ENCODE data around the gene PDPK1.
"Not testable (repeated sequence)": the region's sequence is repeated elsewhere in the genome, so short reads cannot be mapped to it uniquely, and the experiment has no call there.

PDPK1 gene

GRCh38 chr16:2587891-2588565 lies 50.2 kb downstream of the PDPK1 start:
- DNase-seq (ENCODE audit: low spot score) = no peak

DNA sequence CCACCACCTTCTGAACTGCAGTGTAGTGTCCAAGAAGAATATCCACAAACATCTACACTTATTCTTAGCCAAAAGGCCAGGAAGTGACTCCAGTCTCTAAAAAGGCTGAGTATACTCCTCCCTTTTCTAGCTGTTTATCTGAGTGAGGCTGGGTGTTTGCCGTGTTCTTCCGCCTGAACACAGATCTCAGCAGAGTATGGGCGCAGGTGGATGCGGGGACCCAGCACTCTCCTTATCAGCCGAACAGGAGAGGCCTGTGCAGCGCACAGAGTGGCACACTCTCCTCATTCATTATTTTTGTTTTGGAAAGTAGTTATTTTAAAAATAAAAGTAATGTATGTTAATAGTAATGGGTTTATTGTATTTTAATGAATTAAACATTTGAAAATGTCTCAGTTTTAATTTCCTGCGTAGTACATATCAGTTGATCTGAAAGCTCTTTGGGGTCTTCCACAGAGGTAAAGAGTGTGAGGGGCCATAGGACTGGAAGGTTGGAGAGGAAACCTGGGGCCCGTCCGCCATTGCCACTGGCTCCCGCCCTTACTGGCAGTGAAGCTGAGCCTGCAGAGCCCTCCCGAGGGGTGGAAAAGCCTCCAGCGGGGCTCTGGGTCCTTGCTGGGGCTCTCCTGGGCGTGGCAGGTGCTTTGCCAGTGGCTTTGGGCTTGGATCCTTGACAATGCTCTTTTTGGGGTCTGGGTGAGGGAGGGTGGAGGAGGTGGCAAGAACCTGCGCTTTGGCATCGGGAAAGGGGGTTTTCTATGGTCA lies 53.8 kb downstream of the PDPK1 start:
- no peak for DNase-seq (ENCODE audit: low spot score)

DNA sequence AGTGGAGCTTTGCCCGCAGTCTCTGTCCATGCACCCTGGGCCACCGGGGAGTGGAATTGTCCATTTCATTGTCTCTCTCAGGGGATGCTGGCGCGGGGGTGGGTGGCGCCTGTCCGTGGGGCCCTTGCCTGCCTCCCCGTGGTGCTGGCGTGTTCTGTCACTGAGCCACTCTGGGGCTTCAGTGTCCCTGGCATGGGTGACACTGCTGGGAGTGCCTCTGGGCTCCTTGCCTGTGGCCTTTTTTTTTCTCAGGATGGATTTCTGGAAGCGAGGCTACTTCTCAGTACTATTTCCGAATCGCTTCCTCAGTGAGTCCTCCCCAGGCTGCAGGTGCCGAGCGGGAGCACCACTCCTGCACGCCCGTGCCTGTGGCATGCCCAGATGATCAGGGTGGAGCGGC lies 55.0 kb downstream of the PDPK1 start:
- DNase-seq (ENCODE audit: low spot score) = peak; percentile 43

DNA sequence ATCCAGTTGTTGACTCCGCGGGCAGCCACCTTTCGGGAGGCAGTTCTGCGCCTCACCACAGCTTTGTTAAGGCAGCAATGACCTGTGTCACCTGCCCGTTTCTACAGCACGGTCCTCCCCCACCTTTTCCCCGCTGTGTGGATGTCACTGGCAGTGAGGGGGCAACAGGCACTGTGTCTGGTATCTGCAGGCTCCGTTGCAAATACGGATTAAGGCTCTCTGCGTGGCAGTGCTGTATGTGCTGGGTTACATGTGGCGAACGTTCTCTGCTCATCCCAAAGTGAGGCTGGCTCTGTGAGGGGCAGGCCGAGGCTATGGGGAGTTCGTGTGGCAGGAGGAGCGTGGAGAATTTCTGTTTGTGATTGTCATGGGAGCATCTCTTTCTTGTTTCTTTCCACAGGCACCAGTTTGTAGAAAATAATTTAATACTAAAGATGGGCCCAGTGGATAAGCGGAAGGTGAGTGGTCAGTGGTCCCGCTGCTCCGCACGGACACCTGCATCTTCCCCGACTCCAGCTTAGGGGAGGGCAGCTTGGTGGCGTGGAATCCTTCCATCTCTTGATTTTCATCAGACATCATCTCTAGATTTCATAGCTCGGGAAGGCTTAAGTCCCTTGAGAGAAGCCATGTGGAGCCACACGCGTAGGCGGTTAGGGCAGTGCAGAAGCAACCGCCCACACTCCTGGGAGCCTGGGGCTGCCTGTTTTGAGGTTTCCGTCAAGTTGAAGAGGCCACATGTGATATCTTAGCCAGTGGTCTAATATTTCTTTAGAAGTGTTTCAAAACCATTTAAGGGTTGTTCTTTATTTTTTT lies 57.8 kb downstream of the PDPK1 start:
- no peak for DNase-seq (ENCODE audit: low spot score)

- no peak for DNase-seq (ENCODE audit: low spot score)
Observed at GRCh38 chr16:2596747-2597559, 59.1 kb downstream of the PDPK1 start.

DNA sequence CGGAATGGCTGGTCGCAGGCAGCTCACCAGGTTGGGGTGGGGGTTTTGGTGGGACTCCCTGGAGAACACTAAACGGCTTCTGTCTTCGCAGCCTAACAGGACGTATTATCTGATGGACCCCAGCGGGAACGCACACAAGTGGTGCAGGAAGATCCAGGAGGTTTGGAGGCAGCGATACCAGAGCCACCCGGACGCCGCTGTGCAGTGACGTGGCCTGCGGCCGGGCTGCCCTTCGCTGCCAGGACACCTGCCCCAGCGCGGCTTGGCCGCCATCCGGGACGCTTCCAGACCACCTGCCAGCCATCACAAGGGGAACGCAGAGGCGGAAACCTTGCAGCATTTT lies 59.7 kb downstream of the PDPK1 start:
- DNase-seq (ENCODE audit: low spot score) = peak; percentile 41

- no peak for DNase-seq (ENCODE audit: low spot score)
Observed at GRCh38 chr16:2598133-2598641, 60.4 kb downstream of the PDPK1 start.

GRCh38 chr16:2598723-2599122 lies 60.9 kb downstream of the PDPK1 start:
- no peak for DNase-seq (ENCODE audit: low spot score)

DNA sequence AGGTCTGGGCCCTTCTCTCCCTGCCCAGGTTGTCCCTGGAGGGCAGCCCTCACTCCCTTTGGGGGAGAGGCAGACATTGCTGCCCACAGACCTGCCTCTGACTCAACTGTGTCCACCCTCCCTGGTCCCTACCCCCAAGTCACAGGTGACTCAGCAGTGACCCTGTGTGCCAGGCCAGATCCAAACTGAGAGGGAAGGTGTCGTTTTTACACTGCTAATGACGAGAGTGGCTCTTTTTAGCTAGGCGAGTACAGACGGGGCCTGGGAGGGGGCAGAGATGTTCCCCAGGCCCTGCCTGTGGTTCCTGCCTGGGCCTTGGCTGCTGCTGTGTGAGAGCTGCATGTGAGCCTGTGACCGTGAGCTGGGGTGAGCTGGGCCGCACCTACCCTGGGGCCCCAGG lies 61.3 kb downstream of the PDPK1 start:
- not testable (repeated sequence) for DNase-seq (ENCODE audit: low spot score)

GRCh38 chr16:2599785-2600184 lies 62.0 kb downstream of the PDPK1 start:
- DNase-seq (ENCODE audit: low spot score) = peak; percentile 35

DNA sequence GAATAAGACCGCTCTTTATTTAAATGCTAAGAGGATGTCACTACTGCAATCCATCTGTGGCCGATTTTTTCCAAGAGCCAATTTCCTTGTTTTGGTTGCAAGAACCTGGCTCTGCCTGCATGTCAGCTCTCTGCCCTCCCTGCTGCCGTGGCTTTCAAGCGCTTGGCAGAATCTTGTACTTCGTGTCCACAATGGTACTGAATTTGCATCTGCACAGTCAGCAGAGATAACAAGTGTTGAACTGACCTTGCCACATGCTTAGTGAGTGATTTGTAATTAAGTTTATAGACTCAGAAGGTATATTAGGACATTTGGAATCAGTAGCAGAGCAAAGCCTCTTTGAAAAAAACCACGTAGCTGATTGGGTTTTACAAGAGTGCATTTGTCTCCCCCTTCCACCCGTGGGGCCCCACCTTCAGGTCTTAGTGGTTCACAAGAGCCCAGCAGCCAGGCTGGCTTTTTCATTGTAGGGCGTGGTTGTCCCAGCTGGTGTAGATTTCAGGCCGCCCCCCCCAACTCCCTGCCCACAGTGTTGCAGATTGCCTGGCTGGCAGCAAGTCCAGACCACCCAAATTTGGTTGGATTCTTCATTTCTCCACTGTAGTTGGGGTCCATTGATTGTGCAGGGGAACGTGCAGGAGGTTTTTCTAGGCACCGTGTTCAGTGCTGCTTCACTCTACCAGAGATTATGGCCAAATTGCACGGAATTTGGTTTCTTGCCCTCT lies 63.6 kb downstream of the PDPK1 start:
- DNase-seq (ENCODE audit: low spot score) = not testable (repeated sequence)

DNA sequence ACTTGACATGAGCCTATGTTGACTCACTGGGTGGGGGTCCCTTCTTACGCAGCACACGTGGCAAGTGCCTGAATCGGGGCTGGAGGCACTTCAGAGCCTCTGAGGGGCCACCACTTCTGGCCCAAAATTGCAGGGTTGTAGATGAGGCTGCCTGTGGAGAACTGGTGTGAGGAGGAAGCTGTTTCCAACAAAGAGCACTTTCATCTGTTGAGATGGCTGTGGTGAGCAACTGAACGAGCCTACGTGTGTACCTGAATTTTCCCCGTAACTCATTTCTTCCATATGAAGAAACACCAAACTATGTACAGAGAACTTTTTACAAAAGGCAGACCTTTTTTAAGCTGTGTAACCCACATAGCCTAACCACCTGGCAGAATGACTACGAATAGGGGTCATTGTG lies 64.4 kb downstream of the PDPK1 start:
- not testable (repeated sequence) for DNase-seq (ENCODE audit: low spot score)

DNA sequence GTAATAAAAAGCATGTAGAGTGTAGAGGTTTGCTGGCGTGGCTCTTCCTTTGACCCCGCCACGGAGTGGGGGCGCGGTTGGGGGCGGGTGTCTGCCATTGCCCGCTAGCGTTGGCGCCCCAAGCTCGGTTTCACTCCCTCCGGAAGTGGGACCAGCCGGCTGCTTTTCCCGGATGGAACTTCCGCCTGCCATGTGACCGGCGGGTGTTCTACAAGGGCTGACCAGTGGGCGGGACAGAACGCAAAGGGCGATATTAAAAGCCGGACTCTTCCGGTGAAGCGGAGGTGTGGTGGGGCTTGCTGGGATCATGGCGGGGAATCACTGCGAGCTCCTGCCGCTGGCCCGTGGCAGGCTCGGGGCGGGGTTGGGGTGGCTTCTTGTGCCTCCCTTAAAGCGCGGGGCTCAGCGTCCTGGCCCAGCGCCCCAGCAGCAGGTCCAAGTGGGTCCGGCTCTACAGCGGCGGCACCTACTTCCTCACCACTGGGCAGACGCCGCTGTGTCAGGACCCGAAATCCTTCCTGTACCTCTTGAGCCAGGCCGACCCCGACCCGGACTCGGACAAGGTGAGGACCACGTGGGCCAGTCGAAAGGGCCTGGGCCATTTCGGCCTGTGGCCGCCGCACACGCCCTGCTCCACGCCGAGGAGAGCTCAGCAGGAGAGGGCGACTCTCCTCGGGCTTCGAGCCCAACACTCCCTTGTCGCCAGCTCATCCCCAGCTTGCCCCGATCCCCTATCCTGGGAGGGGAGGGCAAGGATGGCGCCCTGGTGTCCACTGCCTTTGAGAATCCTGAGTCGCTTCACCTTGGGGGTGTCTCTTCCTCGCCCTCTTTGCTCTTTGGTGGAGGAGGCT lies 65.6 kb downstream of the PDPK1 start:
- peak; percentile 97 for DNase-seq (ENCODE audit: low spot score)

GRCh38 chr16:2604016-2604369 lies 66.2 kb downstream of the PDPK1 start:
- DNase-seq (ENCODE audit: low spot score) = not testable (repeated sequence)

GRCh38 chr16:2606820-2607219 lies 69.0 kb downstream of the PDPK1 start:
- not testable (repeated sequence) for DNase-seq (ENCODE audit: low spot score)

DNA sequence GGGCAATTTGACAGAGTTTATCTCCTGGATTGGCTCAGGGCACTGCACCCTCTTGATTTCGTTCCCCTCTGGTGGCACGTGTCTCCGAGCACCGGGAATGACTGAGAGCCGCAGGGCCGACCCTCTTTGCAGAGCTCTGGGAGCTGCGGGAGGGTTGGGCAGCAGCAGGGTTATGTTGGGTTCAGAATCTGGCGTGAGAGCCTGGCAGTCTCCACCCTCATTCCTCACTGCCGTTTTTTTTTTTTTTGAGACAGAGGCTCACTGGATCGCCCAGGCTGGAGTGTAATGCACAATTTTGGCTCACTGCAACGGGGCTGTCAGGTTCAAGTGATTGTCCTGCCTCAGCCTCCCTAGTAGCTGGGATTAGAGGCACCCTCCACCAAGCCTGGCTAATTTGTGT lies 71.5 kb downstream of the PDPK1 start:
- not testable (repeated sequence) for DNase-seq (ENCODE audit: low spot score)

DNA sequence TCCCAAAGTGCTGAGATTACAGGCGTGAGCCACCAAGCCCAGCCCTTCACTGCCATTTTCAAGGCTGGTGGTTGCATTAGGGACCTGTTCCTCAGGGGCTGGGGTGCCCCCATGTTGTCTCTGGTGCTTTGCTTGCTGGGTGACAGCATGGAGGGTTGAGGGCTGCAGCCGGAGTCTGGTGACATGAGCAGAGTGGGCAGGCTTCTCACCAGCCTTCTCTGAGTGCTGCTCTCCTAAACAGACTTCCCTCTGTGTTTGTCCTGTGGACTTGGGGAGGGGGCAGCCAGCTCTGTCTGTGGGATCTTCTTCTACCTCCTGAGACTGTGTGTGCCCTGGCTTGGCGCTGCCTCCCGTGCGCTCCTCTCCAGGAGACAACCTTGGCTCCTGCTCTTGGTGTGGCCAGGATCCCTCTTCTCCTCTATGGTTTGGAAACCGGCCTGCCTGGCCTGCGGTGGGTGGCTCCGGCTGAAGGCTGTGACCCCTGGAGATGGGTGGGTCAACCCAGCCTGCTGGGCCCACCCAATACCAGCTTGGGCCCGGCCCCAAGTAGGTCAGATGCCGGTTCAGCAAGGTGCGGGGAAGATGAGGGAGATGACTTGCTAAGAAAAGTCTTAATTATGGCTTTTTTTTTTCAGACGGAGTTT lies 72.1 kb downstream of the PDPK1 start:
- DNase-seq (ENCODE audit: low spot score) = no peak

DNA sequence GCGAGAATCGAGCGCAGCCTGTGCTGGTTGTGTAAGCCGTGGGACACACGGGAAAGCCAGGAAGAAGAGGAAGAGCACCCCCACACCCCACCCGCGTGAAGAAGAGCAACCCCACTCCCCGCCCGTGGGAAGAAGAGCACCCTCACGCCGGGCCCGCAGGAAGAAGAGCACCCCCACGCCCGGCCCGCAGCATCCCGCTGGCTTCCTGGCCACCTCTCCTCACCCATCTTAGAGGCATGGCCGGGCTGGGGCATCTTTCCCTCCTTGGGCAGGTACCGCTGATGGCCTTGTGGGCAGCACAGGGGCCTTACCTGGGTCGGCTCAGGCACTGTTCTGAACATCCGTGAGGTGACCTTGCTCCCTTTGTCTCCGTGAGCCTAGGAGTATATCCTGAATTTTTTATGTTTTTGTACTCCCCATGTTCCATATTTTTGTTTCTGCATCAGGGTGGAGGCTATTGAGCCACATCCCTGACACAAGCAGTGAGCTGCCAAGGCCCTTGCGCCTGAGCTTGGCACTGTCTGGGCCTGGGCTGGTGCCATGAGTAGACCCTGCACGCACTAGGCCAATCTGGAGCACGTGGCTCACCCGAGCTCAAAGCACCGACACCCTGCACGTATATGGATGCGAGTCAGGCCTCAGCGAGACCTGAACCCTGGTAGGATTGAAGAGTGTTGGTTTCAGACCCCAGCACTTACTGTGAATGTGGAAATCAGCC lies 73.1 kb downstream of the PDPK1 start:
- DNase-seq (ENCODE audit: low spot score) = no peak

GRCh38 chr16:2611499-2611862 lies 73.7 kb downstream of the PDPK1 start:
- no peak for DNase-seq (ENCODE audit: low spot score)
